Measurements from ENCODE around the gene ENG.

- TF ChIP-seq GATA2 (IDR thresholded peaks at IDR 0.05; ENCODE audit: low read depth, low read length) (no peak), GATA3 (IDR thresholded peaks at IDR 0.05; ENCODE audit: low read depth, low read length) (no peak)
Measured at GRCh38 chr9:127847833-127848755, 6.4 kb downstream of the ENG start.
